Activated naive CD8-positive, alpha-beta T cell (primary cell): ENCODE data around the gene TMEM259.

Experiments used
- H3K27ac Mint-ChIP-seq: one replicate; pipeline ENCODE4 v1.8.0; 2021; ENCODE audit warnings: mixed read lengths
- H3K27me3 Mint-ChIP-seq: one replicate; pipeline ENCODE4 v1.8.0; 2021; ENCODE audit warnings: mixed read lengths
- H3K36me3 Mint-ChIP-seq: one replicate; pipeline ENCODE4 v1.8.0; 2021; ENCODE audit warnings: mixed read lengths
- H3K4me1 Mint-ChIP-seq: one replicate; pipeline ENCODE4 v1.8.0; 2021; ENCODE audit warnings: low read depth, mixed read lengths
- H3K4me3 Mint-ChIP-seq: one replicate; pipeline ENCODE4 v1.8.0; 2021; ENCODE audit warnings: mild to moderate bottlenecking, mixed read lengths
- H3K9me3 Mint-ChIP-seq: one replicate; pipeline ENCODE4 v1.8.0; 2021; ENCODE audit warnings: low read depth, mixed read lengths

The TMEM259 gene

DNA sequence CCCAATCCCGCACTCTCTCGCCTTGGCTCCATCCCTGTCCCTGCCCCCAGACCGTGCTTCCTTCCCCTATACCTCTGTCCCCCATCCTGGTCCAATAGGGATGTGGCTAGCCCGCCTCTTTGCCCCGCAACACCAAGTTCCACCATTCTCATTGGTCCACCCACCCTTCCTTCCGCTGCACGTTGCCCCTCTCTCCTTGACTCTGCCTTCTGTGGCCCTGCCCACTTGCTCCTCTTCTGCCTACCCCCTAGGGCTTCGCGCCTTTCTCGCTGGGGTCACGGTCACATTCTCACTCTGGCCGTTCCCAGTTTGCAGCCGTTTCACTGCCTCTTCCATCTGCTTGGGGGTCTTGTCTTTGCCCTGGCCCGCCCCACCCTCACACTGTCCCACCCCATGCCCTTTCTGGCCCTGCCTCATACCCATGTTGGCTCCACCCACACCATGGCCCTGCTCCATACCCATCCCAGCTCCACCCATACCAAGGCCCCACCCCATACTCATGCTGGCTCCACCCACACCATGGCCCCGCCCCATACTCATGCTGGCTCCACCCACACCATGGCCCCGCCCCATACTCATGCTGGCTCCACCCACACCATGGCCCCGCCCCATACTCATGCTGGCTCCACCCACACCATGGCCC lies 41.6 kb upstream of the TMEM259 start:
- Mint-ChIP-seq H3K27me3 (no peaks in the 10 kb centered on the region), H3K9me3 (no peaks in the 10 kb centered on the region), H3K4me1 (peaks cover 25% of the 10 kb centered on the region), H3K36me3 (peaks cover 6% of the 10 kb centered on the region), H3K4me3 (no peak overlapping the region), H3K27ac (no peak overlapping the region)

DNA sequence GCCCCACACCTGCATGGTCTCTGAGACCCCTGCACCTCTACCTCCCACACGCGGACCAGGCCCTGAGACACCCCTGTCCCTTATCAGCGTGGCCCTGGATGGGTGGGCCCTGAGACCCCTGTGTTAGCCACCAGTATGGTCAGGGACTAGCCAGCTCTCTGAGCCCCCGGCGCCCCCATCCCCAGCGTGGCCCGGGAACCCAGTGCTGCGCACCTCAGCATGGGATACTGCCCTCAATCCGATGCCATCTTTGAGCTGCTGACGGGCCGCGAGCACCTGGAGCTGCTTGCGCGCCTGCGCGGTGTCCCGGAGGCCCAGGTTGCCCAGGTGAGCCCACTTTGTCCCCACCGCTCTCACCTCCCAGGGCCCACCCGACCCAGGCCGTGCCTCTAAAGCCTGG lies 41.1 kb upstream of the TMEM259 start:
- no peak overlapping the region for H3K27ac Mint-ChIP-seq
- H3K27me3 Mint-ChIP-seq: no peaks in the 10 kb centered on the region
- peaks cover 9% of the 10 kb centered on the region for H3K36me3 Mint-ChIP-seq
- H3K4me1 Mint-ChIP-seq: peaks cover 29% of the 10 kb centered on the region
- H3K4me3 Mint-ChIP-seq: no peak overlapping the region
- no peaks in the 10 kb centered on the region for H3K9me3 Mint-ChIP-seq

DNA sequence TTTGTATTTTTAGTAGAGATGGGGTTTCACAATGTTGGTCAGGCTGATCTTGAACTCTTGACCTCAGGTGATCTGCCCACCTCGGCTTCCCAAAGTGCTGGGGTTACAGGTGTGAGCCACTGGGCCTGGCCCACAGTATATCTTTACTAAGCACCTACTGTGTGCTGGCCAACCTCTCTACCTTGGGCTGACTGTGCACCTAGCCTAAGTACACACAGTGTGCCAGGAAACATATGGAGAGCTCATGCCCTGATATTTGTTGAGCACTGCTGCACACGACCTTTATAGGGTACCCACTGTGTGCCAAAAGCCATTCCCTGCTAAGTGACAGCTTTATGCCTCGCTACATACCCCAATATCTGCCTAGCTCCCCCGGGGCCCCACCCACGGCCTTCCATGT lies 39.8 kb upstream of the TMEM259 start:
- H3K4me3 Mint-ChIP-seq: no peak overlapping the region
- no peaks in the 10 kb centered on the region for H3K9me3 Mint-ChIP-seq
- no peaks in the 10 kb centered on the region for H3K27me3 Mint-ChIP-seq
- H3K36me3 Mint-ChIP-seq: peaks cover 14% of the 10 kb centered on the region
- H3K4me1 Mint-ChIP-seq: peaks cover 25% of the 10 kb centered on the region
- H3K27ac Mint-ChIP-seq: no peak overlapping the region

DNA sequence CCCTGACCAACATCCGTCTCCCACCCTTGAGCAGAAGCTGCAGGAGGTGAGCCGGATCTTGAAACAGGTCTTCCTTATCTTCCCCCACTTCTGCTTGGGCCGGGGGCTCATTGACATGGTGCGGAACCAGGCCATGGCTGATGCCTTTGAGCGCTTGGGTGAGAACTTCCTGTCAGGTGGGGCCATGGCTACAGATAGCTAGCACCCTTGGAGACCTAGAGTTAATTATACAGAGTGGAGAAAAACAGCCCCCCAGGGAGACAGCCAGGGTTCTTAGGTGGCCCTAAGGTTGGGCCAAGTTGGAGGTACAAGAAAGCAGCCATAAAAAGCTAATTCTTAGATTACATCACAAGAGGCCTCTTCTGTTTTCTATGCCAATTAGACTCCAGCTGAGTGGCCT lies 37.2 kb upstream of the TMEM259 start:
- H3K27me3 Mint-ChIP-seq: no peaks in the 10 kb centered on the region
- H3K4me3 Mint-ChIP-seq: no peak overlapping the region
- no peaks in the 10 kb centered on the region for H3K9me3 Mint-ChIP-seq
- peaks cover 14% of the 10 kb centered on the region for H3K36me3 Mint-ChIP-seq
- peaks cover 13% of the 10 kb centered on the region for H3K4me1 Mint-ChIP-seq
- H3K27ac Mint-ChIP-seq: peak overlapping the region; percentile 28

DNA sequence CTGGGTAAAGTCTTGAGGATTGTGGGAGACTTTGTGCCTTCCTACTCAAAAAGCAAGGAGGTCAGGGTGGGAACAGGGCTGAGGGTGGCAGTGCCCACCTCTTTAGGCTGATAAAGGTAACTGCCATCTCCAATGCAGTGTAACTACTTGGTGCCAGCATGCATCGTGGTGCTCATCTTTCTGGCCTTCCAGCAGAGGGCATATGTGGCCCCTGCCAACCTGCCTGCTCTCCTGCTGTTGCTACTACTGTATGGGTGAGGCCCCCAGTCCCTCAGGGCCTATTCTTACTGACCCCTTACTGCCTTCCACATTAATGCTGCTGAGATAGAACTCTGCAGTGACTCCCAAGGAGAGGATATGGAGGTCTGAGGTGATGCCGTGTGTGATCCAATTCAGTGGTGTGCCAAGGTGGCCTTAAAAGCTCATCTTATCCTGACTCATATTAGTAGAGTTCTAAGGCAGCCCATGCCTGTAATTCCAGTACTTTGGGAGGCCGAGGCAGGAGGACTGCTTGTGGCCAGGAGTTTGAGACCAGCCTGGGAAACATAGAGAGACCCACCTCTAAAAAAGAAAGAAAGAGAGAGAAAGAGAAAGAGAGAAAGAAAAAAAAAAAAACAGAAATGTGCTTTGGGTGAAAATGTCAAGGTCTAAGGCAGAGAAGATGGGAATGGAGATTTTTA lies 36.4 kb upstream of the TMEM259 start:
- peaks cover 15% of the 10 kb centered on the region for H3K4me1 Mint-ChIP-seq
- H3K9me3 Mint-ChIP-seq: no peaks in the 10 kb centered on the region
- peaks cover 14% of the 10 kb centered on the region for H3K36me3 Mint-ChIP-seq
- peak overlapping the region; percentile 84 for H3K27ac Mint-ChIP-seq
- no peaks in the 10 kb centered on the region for H3K27me3 Mint-ChIP-seq
- H3K4me3 Mint-ChIP-seq: no peak overlapping the region

DNA sequence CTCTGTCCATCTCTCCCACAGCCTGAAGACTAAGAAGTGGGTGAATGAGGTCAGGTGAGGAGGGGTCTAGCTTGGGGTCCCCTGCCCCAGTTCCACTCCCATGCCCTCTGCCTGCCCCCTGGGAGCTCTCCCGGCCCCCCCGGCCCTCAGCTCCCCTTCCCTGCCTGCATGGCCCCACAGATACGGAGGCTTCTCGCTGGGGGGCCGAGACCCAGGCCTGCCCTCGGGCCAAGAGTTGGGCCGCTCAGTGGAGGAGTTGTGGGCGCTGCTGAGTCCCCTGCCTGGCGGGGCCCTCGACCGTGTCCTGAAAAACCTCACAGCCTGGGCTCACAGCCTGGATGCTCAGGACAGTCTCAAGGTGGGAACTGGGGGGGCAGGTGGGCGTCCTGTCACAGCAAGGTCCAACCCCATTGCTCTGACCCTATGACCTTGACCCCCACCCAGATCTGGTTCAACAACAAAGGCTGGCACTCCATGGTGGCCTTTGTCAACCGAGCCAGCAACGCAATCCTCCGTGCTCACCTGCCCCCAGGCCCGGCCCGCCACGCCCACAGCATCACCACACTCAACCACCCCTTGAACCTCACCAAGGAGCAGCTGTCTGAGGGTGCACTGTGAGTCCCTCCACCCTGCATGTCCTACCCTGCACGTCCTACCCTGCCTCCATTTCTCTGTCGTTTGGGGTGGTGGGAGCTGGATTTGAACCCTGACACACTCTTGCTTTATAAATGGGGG lies 35.1 kb upstream of the TMEM259 start:
- H3K36me3 Mint-ChIP-seq: peaks cover 14% of the 10 kb centered on the region
- H3K9me3 Mint-ChIP-seq: no peaks in the 10 kb centered on the region
- no peak overlapping the region for H3K27ac Mint-ChIP-seq
- no peak overlapping the region for H3K4me3 Mint-ChIP-seq
- peaks cover 15% of the 10 kb centered on the region for H3K4me1 Mint-ChIP-seq
- no peaks in the 10 kb centered on the region for H3K27me3 Mint-ChIP-seq

DNA sequence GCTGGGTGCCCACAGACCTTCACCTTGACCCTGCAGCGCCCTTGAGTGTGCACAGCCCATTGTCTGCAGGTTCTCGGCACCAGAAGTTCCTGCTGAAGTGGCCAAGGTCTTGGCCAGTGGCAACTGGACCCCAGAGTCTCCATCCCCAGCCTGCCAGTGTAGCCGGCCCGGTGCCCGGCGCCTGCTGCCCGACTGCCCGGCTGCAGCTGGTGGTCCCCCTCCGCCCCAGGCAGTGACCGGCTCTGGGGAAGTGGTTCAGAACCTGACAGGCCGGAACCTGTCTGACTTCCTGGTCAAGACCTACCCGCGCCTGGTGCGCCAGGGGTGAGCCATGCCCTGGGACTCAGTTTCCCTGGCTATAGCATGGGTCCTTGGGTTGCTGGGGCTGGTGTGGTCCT lies 34.1 kb upstream of the TMEM259 start:
- Mint-ChIP-seq H3K36me3 (peaks cover 14% of the 10 kb centered on the region), H3K27ac (no peak overlapping the region), H3K27me3 (no peaks in the 10 kb centered on the region), H3K4me3 (no peak overlapping the region), H3K4me1 (peaks cover 15% of the 10 kb centered on the region), H3K9me3 (no peaks in the 10 kb centered on the region)

DNA sequence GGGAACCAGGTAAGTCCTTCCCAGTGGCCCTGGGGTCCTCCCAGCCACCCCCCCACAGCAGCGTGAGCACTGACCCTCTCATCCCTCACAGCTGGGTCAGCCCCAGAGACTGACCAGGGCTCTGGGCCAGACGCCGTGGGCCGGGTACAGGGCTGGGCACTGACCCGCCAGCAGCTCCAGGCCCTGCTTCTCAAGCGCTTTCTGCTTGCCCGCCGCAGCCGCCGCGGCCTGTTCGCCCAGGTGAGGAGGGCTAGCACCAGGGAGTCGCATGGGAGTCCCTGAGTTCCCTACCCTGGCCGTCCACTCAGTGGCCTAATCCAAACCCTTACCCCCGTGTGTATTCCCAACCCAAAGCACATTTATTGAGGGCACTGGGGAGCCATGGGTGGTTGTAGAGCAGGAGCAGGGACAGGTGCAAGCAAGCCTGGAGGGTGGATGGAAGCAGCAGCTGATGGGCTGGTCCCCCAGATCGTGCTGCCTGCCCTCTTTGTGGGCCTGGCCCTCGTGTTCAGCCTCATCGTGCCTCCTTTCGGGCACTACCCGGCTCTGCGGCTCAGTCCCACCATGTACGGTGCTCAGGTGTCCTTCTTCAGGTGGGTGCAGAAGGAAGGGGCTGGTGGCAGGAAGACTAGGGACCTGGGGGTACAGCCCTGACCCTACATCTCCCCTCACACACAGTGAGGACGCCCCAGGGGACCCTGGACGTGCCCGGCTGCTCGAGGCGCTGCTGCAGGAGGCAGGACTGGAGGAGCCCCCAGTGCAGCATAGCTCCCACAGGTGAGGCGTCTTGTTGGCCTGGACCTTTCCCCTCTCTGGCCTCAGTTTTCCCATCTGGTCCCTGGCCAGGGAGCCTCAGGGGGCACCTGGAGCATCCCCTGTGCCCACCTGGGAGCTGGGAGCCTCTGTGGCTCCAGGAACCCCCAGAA lies 33.4 kb upstream of the TMEM259 start:
- Mint-ChIP-seq H3K4me1 (peaks cover 15% of the 10 kb centered on the region), H3K36me3 (peaks cover 14% of the 10 kb centered on the region), H3K27ac (no peak overlapping the region), H3K9me3 (no peaks in the 10 kb centered on the region), H3K27me3 (no peaks in the 10 kb centered on the region), H3K4me3 (no peak overlapping the region)

DNA sequence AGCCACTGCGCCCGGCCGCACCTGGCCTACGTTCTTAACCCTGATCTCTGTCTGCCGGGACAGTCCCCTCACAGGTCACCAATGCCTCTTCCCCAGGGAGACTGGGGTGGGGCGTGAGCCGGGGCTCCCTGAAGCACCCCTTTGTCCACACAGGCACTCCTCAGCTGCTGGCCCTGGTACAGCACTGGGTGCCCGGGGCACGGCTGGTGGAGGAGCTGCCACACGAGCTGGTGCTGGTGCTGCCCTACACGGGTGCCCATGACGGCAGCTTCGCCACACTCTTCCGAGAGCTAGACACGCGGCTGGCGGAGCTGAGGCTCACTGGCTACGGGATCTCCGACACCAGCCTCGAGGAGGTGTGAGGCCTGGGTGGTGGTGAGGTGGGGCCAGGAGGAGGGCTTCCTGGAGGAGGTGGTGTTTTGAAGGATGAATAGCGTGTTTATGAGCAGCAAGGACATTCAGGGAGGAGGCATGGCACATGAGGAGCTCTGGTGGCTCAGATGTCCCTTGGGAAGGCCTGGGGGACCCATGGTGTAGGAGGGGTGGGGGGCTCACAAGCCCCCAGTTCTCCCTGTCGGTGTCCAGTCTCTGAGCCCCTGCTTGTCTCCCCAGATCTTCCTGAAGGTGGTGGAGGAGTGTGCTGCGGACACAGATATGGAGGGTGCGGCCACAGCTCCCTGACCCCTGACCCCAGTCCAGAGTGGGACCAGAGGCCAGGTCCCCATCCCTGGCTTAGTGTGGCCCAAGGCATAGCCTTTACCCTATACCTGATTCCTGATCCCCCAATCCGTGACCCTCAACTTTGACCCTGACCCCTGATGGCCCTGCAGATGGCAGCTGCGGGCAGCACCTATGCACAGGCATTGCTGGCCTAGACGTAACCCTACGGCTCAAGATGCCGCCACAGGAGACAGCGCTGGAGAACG lies 32.5 kb upstream of the TMEM259 start:
- Mint-ChIP-seq H3K27ac (no peak overlapping the region), H3K9me3 (no peaks in the 10 kb centered on the region), H3K36me3 (peaks cover 13% of the 10 kb centered on the region), H3K27me3 (no peaks in the 10 kb centered on the region), H3K4me1 (peaks cover 15% of the 10 kb centered on the region), H3K4me3 (no peak overlapping the region)

- H3K36me3 Mint-ChIP-seq: peaks cover 8% of the 10 kb centered on the region
- H3K4me3 Mint-ChIP-seq: no peak overlapping the region
- H3K27ac Mint-ChIP-seq: no peak overlapping the region
- peaks cover 7% of the 10 kb centered on the region for H3K4me1 Mint-ChIP-seq
- no peaks in the 10 kb centered on the region for H3K27me3 Mint-ChIP-seq
- no peaks in the 10 kb centered on the region for H3K9me3 Mint-ChIP-seq
Measured at GRCh38 chr19:1052349-1052975, 31.5 kb upstream of the TMEM259 start.

DNA sequence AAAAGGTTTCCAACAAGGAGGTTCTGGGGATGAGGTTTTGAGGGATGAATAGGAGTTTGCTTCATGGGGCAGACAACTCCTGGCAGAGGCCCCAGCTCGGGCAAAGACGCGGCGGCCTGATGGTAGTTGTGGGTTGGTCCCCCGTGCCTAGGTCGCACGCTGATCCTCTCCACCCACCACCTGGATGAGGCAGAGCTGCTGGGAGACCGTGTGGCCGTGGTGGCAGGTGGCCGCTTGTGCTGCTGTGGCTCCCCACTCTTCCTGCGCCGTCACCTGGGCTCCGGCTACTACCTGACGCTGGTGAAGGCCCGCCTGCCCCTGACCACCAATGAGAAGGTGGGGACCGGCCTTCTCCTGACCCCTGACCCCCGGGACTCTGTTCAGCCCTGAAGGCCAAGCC lies 30.9 kb upstream of the TMEM259 start:
- Mint-ChIP-seq H3K36me3 (peaks cover 4% of the 10 kb centered on the region), H3K9me3 (no peaks in the 10 kb centered on the region), H3K4me1 (peaks cover 4% of the 10 kb centered on the region), H3K4me3 (no peak overlapping the region), H3K27me3 (no peaks in the 10 kb centered on the region), H3K27ac (no peak overlapping the region)

DNA sequence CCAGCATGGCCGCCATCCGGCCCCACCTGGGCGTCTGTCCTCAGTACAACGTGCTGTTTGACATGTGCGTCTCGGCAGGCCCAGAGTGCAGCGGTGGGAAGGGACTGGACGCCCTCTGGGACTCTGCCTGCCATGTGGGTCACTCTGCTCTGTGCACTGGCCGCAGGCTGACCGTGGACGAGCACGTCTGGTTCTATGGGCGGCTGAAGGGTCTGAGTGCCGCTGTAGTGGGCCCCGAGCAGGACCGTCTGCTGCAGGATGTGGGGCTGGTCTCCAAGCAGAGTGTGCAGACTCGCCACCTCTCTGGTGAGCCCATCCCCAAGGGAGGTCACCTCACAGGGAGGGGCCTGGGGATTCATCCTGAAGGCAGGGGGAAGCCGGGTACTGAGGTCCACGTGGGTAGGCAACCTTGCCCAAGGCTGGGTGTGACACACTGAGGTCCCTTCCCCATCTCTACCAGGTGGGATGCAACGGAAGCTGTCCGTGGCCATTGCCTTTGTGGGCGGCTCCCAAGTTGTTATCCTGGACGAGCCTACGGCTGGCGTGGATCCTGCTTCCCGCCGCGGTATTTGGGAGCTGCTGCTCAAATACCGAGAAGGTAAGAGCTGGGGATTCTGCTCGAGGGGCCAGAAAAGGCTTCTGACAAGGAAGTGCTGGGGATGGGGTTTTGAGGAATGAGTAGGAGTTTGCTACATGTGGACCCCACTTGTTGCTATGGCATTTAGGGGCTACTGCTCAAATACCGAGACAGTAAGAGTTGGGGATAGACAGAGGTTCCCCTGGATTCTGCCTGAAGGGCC lies 30.3 kb upstream of the TMEM259 start:
- peaks cover 2% of the 10 kb centered on the region for H3K4me1 Mint-ChIP-seq
- H3K4me3 Mint-ChIP-seq: no peak overlapping the region
- H3K36me3 Mint-ChIP-seq: no peaks in the 10 kb centered on the region
- no peaks in the 10 kb centered on the region for H3K9me3 Mint-ChIP-seq
- no peaks in the 10 kb centered on the region for H3K27me3 Mint-ChIP-seq
- no peak overlapping the region for H3K27ac Mint-ChIP-seq

- no peaks in the 10 kb centered on the region for H3K36me3 Mint-ChIP-seq
- H3K27me3 Mint-ChIP-seq: no peaks in the 10 kb centered on the region
- H3K9me3 Mint-ChIP-seq: no peaks in the 10 kb centered on the region
- H3K4me3 Mint-ChIP-seq: no peak overlapping the region
- peaks cover 2% of the 10 kb centered on the region for H3K4me1 Mint-ChIP-seq
- no peak overlapping the region for H3K27ac Mint-ChIP-seq
Measured at GRCh38 chr19:1049800-1050199, 28.9 kb upstream of the TMEM259 start.
